Thyroid gland (tissue), 4 donors: Measurements from ENCODE around the gene LHX5. TPM values are rescaled to one million over a fixed set of nuclear protein-coding genes. Genes with fewer than 3 reads are reported as not detected.
A peak's percentile ranks its signal among the peaks of the same experiment; 100 is the strongest.

Experiments used
- DNase-seq, 2 donors: peaks; one replicate each; pipeline ENCODE4 v3.0.0-alpha.2; 2019
- H3K27ac ChIP-seq, 3 donors: fragments of 200-600 bp; sonication (generic); 1 replicate in 2 of 3; 2 replicates in 1 of 3; pipeline ENCODE4 v1.5.1; 2016 to 2019; ENCODE audit warnings: mild to moderate bottlenecking in 1 of 3, moderate library complexity in 1 of 3
- H3K27me3 ChIP-seq: fragments of 200-600 bp; sonication (generic); one replicate; pipeline ENCODE4 v1.5.1; 2019
- H3K36me3 ChIP-seq, 2 donors: fragments of 200-600 bp; sonication (generic); one replicate each; pipeline ENCODE4 v1.5.1; 2016 to 2019
- H3K4me1 ChIP-seq, 2 donors: fragments of 200-600 bp; sonication (generic); one replicate each; pipeline ENCODE4 v1.5.1; 2017 to 2019
- H3K4me3 ChIP-seq, 3 donors: fragments of 200-600 bp; sonication (generic); replicated peaks in 1 of 3; 1 replicate in 2 of 3; 2 replicates in 1 of 3; pipeline ENCODE4 v1.5.1; 2016; ENCODE audit warnings: mild to moderate bottlenecking in 1 of 3
- H3K9me3 ChIP-seq: fragments of 200-600 bp; sonication (generic); one replicate; pipeline ENCODE4 v1.5.1; 2017
- POLR2A ChIP-seq, 2 donors: fragments of 450-650 bp; IDR thresholded peaks; one replicate each; pipeline ENCODE4 v1.6.1; 2017; ENCODE audit warnings: antibody characterized with exemption in 2 of 2, mild to moderate bottlenecking in 2 of 2, moderate library complexity in 1 of 2
- WGBS, 2 donors: methylation state at CpG; one replicate each; pipeline ENCODE4 v1.1.5; 2017; 5-methylcytosine and 5-hydroxymethylcytosine counted together
- intact Hi-C: fragments of 100-400 bp; cut with DNase I; formaldehyde crosslinking; loops from one replicate; pipeline ENCODE4 v1.15.1; 2023
- total RNA-seq, 4 donors: library from RNA; depleted of rRNA; stranded (reverse); fragments of >200 nt; gene quantifications; one replicate each; pipeline ENCODE4 v1.2.3, GENCODE V29; 2016
- TF ChIP-seq, protein P1 (sequence below), 6 experiments: fragments of 200-600 bp in 3 of 6; fragments of 450-650 bp in 3 of 6; sonication (generic) in 3 of 6; IDR thresholded peaks; one replicate each; pipeline ENCODE4 v1.5.1; 2016 to 2019; ENCODE audit warnings: antibody characterized with exemption in 6 of 6, mild to moderate bottlenecking in 2 of 6, inconsistent platforms in 1 of 6, moderate library complexity in 1 of 6

Gene LHX5
- total RNA-seq, 4 donors from 2014 or later, result 0.13 TPM; not detected in 3

DNA sequence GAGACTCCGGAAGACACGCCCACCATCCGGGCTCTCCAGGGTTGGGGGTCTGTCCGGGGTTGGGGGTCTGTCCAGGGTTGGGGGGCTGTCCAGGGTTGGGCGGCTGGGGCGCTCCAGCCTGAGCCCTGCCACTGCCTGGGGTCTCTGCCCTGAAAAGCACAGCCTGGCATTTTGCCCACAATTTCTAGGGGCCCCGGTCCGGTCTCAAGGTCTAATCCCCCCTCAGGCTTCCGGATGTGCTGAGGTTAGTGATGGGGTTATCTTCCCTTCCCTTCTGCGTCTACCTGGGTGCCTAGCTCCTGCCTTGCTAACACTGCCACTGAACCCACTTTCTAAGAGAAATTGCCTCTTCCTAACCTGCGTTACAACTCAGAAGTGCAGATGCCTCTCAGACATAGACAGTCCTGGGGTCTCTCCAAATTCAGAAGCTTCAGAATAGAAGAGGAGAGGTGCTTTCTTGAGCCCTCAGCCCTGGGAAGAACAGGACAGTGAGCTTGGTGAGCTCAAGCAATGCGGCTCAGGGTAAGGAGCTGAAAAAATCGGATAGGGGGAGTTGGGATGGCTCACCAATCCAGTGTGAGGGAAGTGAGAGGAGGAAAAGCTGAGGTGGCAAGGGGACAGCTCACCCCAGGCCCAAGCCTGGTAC is 5.7 kb downstream of the LHX5 start:
- H3K4me3 ChIP-seq, result no peak overlapping the region
- WGBS, 2 donors, result 1 to 3% methylated on average over 10 to 13 of the region's 13 CpGs
- no peaks in the 10 kb centered on the region for H3K36me3 ChIP-seq
- peaks cover 37 to 52% of the 10 kb centered on the region in 2 donors for H3K4me1 ChIP-seq
- TF ChIP-seq, protein P1, sequence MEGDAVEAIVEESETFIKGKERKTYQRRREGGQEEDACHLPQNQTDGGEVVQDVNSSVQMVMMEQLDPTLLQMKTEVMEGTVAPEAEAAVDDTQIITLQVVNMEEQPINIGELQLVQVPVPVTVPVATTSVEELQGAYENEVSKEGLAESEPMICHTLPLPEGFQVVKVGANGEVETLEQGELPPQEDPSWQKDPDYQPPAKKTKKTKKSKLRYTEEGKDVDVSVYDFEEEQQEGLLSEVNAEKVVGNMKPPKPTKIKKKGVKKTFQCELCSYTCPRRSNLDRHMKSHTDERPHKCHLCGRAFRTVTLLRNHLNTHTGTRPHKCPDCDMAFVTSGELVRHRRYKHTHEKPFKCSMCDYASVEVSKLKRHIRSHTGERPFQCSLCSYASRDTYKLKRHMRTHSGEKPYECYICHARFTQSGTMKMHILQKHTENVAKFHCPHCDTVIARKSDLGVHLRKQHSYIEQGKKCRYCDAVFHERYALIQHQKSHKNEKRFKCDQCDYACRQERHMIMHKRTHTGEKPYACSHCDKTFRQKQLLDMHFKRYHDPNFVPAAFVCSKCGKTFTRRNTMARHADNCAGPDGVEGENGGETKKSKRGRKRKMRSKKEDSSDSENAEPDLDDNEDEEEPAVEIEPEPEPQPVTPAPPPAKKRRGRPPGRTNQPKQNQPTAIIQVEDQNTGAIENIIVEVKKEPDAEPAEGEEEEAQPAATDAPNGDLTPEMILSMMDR (IDR thresholded peaks at IDR 0.05), result no peak
- no peak for TF ChIP-seq POLR2A (IDR thresholded peaks at IDR 0.05)
- no peak for DNase-seq
- intact Hi-C loops, result loop anchor here (10.0 kb wide), 1 partner anchor 449 kb away; no protein-coding TSS in a partner anchor
- H3K27me3 ChIP-seq, result peaks cover 59% of the 10 kb centered on the region
- H3K9me3 ChIP-seq, result no peaks in the 10 kb centered on the region
- H3K27ac ChIP-seq, result no peak overlapping the region

DNA sequence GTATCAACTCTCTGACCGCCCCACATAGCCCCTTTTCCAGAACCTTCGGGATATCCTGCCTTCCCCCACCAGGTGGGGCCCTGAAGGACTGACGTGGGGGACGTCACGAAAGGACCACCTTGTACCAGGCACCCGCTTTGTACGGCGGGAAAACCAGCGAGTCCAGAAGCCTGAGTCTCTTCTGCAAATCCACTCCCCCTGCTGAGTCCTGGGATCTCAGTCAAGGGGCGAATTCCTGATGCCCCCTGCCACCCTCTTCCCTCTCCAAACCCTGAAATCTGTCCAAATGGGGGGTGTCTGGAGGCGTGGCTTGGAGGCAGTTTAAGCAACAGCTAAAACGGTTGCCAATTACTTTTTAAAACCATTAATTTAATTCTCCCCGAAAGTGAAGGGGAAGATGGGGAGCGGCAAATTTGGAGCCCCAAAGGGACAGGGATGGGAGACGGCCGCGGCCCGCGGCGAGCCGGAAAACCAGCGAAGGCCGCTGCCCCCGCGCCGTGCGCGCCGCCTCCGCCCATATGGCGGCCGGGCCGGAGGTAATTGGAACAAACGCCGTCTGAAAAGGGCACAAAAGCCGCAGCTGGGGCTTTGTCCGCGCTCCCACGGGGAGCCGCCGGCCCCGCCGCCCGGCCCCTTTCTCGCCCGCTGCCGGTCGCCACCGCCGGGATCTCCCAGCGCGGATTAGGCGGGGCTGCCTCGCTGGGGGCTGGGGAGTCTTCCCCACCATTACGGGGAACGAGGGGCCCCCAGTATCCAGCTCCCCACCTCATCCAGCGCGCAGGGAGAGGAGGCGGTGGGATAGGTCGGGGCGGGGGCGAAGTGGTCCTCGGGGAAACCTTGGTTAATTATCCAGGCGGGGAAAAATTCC is 6.6 kb downstream of the LHX5 start:
- TF ChIP-seq, protein P1 (IDR thresholded peaks at IDR 0.05), result no peak
- TF ChIP-seq POLR2A (IDR thresholded peaks at IDR 0.05), result no peak
- Histone ChIP-seq H3K4me3 (no peak overlapping the region), H3K27me3 (peaks cover 59% of the 10 kb centered on the region), H3K9me3 (no peaks in the 10 kb centered on the region), H3K4me1 (peaks cover 37 to 52% of the 10 kb centered on the region in 2 donors), H3K36me3 (no peaks in the 10 kb centered on the region), H3K27ac (no peak overlapping the region)
- DNase-seq, result no peak
- WGBS, 2 donors, result 2 to 4% methylated on average over 30 to 53 of the region's 64 CpGs
- intact Hi-C loops, result loop anchor here (10.0 kb wide), 1 partner anchor 450 kb away; no protein-coding TSS in a partner anchor

DNA sequence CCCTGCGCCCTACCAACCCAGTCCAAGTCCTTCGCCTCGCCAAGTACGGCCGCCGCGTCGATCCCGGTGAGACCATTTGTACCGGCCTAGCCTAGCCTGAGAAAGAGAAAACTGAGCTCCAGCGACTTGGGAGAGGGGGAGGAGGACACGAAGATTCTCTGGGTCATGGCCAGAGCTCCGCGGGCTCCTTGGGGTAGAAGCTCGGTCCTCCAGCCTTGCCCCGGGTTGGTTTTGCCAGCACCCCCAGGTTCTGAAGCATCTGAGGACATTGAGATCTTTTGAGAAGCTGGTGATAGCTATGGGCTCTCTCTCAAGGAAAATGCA is 7.3 kb downstream of the LHX5 start:
- WGBS, 2 donors, result 0 to 5% methylated on average over 11 to 16 of the region's 16 CpGs
- Histone ChIP-seq H3K27me3 (peaks cover 55% of the 10 kb centered on the region), H3K4me3 (peak overlapping the region in 1 of 3 donors; percentile 9), H3K9me3 (no peaks in the 10 kb centered on the region), H3K27ac (no peak overlapping the region), H3K36me3 (no peaks in the 10 kb centered on the region), H3K4me1 (peaks cover 37 to 52% of the 10 kb centered on the region in 2 donors)
- intact Hi-C loops, result loop anchor here (10.0 kb wide), 1 partner anchor 450 kb away; no protein-coding TSS in a partner anchor
- no peak for DNase-seq
- TF ChIP-seq POLR2A (IDR thresholded peaks at IDR 0.05), result no peak
- TF ChIP-seq, protein P1 (IDR thresholded peaks at IDR 0.05), result no peak

DNA sequence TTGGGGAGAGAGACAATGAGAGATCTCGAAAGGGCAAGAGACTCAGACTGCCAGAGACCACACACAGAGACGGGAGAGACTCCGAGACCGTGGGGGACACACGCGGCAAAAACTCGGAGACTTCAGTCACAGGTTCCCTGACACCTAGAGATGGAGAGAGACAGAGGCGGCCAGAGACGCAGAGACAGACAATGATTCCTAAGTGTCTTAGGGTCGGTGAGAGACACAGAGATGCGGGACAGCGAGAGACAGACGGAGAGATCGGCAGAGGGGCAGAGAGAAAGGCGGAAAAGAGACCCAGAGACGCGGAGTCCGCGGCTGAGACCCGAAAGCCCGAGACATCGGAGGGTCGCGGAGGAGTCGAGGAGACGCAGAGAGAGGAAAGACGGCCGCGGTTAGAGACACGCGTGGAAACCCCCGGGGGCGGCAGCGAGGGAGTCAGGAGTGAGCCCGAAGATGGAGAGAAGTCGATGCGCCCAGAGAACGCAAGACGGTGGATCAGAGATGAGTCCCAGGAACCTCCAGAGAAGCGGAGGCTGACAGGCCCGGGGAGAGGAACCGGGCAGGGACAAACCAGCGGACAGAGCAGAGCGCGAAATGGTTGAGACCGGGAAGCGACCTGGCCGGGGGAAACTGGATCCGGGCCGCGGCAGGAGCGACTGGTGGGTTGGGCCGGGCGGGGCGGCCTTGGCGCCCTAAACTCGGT is 7.8 kb downstream of the LHX5 start:
- Histone ChIP-seq H3K9me3 (no peaks in the 10 kb centered on the region), H3K27me3 (peaks cover 50% of the 10 kb centered on the region), H3K4me1 (peaks cover 37 to 52% of the 10 kb centered on the region in 2 donors), H3K36me3 (no peaks in the 10 kb centered on the region), H3K4me3 (peak overlapping the region in 1 of 3 donors; percentile 9), H3K27ac (no peak overlapping the region)
- intact Hi-C loops, result loop anchor here (10.0 kb wide), 1 partner anchor 451 kb away; no protein-coding TSS in a partner anchor
- WGBS, 2 donors, result 3% methylated on average over 44 to 57 of the region's 57 CpGs
- TF ChIP-seq, protein P1 (IDR thresholded peaks at IDR 0.05), result no peak
- TF ChIP-seq POLR2A (IDR thresholded peaks at IDR 0.05), result no peak
- peak in 1 of 2 donors; percentile 4 for DNase-seq
